C4-2B (cell line): ENCODE measurements around the gene PVRIG.
"Not testable (repeated sequence)": the region's sequence is repeated elsewhere in the genome, so short reads cannot be mapped to it uniquely, and the experiment has no call there.

Experiments
- ZFX ChIP-seq: fragments of 450-650 bp; IDR thresholded peaks from 2 replicates; pipeline ENCODE4 v1.6.1; 2017
- TF ChIP-seq, protein P1 (sequence below): fragments of 450-650 bp; conservative IDR thresholded peaks from 2 replicates; pipeline ENCODE4 v1.5.1; 2017; ENCODE audit warnings: mild to moderate bottlenecking

DNA sequence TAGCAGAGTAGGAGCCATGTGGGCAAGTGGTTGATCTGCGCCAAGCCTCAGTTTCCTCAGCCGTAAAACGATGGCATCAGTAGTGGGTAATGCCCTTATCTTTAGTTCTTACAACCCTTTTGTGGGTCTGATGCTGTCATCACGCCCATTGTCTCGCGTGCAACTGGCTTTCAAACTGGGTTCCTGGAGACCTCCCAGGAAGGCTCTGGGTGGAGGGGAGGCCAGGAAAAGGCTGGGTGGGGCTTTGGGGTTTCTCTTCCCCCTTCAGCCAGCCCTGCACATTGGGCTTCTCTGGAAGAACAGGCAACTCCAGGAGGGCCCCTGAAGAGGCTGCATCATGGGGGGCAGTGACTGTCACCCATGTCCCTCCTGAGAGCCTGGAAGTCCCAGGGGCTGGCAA, 5.1 kb downstream of the PVRIG start:
- TF ChIP-seq, protein P1, sequence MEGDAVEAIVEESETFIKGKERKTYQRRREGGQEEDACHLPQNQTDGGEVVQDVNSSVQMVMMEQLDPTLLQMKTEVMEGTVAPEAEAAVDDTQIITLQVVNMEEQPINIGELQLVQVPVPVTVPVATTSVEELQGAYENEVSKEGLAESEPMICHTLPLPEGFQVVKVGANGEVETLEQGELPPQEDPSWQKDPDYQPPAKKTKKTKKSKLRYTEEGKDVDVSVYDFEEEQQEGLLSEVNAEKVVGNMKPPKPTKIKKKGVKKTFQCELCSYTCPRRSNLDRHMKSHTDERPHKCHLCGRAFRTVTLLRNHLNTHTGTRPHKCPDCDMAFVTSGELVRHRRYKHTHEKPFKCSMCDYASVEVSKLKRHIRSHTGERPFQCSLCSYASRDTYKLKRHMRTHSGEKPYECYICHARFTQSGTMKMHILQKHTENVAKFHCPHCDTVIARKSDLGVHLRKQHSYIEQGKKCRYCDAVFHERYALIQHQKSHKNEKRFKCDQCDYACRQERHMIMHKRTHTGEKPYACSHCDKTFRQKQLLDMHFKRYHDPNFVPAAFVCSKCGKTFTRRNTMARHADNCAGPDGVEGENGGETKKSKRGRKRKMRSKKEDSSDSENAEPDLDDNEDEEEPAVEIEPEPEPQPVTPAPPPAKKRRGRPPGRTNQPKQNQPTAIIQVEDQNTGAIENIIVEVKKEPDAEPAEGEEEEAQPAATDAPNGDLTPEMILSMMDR = not testable (repeated sequence)
- not testable (repeated sequence) for TF ChIP-seq ZFX
